Frontal cortex (tissue), 4 donors: ENCODE measurements around the gene SHC2. TPM values are rescaled to one million over a fixed set of nuclear protein-coding genes. Genes with fewer than 3 reads are reported as not detected.
"Not testable (repeated sequence)": the region's sequence is repeated elsewhere in the genome, so short reads cannot be mapped to it uniquely, and the experiment has no call there.

Source experiments
- DNase-seq, 2 donors: peaks; one replicate each; pipeline ENCODE4 v3.0.0; 2012; ENCODE audit warnings: low spot score in 2 of 2
- FAIRE-seq: peaks from 2 replicates; lab custom pipeline; 2012; peaks lifted over from hg19 to GRCh38; lab: Jason Lieb, UNC
- total RNA-seq: library from RNA; depleted of rRNA; stranded (reverse); fragments of >200 nt; gene quantifications from one replicate; pipeline ENCODE4 v1.2.3, GENCODE V29; 2014
- donor health status: control.
- donor health status: control.
- donor health status: control.

Gene SHC2
- total RNA-seq, 1 donor from 2014 or later: 9.8 TPM

GRCh38 chr19:434152-434960 is 26.5 kb downstream of the SHC2 start:
- no peak for DNase-seq
- no peak for FAIRE-seq

- DNase-seq (no peak), FAIRE-seq (no peak)
These were observed 30.1 kb downstream of the SHC2 start for GRCh38 chr19:430701-431100.

GRCh38 chr19:428149-428548 is 32.7 kb downstream of the SHC2 start:
- FAIRE-seq (no peak), DNase-seq (no peak)

GRCh38 chr19:427675-428074 is 33.2 kb downstream of the SHC2 start:
- not testable (repeated sequence) for FAIRE-seq, DNase-seq

GRCh38 chr19:426725-427445 is 33.9 kb downstream of the SHC2 start:
- DNase-seq (peak in 1 of 2 donors; percentile 79), FAIRE-seq (no peak)

GRCh38 chr19:425056-425455 is 35.8 kb downstream of the SHC2 start:
- DNase-seq: no peak
- no peak for FAIRE-seq

- no peak for DNase-seq
- FAIRE-seq: no peak
These were observed 36.3 kb downstream of the SHC2 start for GRCh38 chr19:424546-424945.

GRCh38 chr19:423691-424466 is 37.0 kb downstream of the SHC2 start:
- FAIRE-seq (no peak), DNase-seq (no peak)

GRCh38 chr19:422917-423226 is 38.0 kb downstream of the SHC2 start:
- not testable (repeated sequence) for DNase-seq, FAIRE-seq

GRCh38 chr19:422213-422916 is 38.5 kb downstream of the SHC2 start:
- DNase-seq (no peak), FAIRE-seq (no peak)

GRCh38 chr19:419721-420515 is 40.9 kb downstream of the SHC2 start:
- DNase-seq (no peak), FAIRE-seq (no peak)

- DNase-seq: no peak
- FAIRE-seq: no peak
These were observed 41.8 kb downstream of the SHC2 start for GRCh38 chr19:418761-419671.

- no peak for FAIRE-seq
- DNase-seq: no peak
These were observed 44.4 kb downstream of the SHC2 start for GRCh38 chr19:416416-416815.

- no peak for FAIRE-seq
These were observed 45.5 kb downstream of the SHC2 start for GRCh38 chr19:415292-415691.

GRCh38 chr19:413756-414420 is 46.9 kb downstream of the SHC2 start:
- FAIRE-seq (no peak), DNase-seq (no peak)

More at GRCh38 chr19:415292-415691, 45.5 kb downstream of the SHC2 start:
- no peak for DNase-seq

- no peak for DNase-seq
These were observed 48.2 kb downstream of the SHC2 start for GRCh38 chr19:412356-413355.

More at GRCh38 chr19:412356-413355, 48.2 kb downstream of the SHC2 start:
- FAIRE-seq: no peak
